ENCODE data around the gene RBMX2. TPM values are rescaled to one million over a fixed set of nuclear protein-coding genes. Genes with fewer than 3 reads are reported as not detected.

RBMX2 gene
- total and polyA plus RNA-seq, 11 donors = 7.4 to 12.6 (median 11.0) TPM

DNA sequence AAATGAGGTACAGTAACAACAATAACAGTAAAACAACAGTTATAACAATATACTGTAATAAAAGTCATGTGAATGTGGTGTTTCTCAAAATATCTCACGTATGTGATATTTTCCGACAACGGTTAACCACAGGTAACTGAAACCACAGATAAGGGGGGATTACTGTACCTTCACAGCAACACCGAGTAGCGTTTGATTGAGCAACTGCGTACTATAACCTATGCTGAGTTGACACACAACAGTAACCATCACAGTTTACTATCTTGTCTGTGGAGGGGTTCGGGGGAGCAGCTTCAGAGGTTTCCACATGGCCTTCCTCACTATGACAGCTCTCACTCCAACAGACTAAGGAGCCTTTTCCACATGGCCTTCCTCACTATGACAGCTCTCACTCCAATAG is 13.4 kb downstream of the RBMX2 start:
- ATAC-seq = no peak
- WGBS, 4 donors = 88 to 92% (median 90%) methylated on average over 7 of the region's 7 CpGs
- Histone ChIP-seq H3K36me3 (peaks cover 0 to 34% (median 8%) of the 10 kb centered on the region in 9 donors), H3K4me3 (no peak overlapping the region), H3K27me3 (no peaks in the 10 kb centered on the region), H3K9me3 (no peaks in the 10 kb centered on the region), H3K4me1 (no peaks in the 10 kb centered on the region), H3K27ac (no peak overlapping the region)
- DNase-seq = no peak
- intact Hi-C loops (cut with DNase I) = no loop called here
- TF ChIP-seq POLR2A (IDR thresholded peaks at IDR 0.05) = no peak
- TF ChIP-seq, protein P1, sequence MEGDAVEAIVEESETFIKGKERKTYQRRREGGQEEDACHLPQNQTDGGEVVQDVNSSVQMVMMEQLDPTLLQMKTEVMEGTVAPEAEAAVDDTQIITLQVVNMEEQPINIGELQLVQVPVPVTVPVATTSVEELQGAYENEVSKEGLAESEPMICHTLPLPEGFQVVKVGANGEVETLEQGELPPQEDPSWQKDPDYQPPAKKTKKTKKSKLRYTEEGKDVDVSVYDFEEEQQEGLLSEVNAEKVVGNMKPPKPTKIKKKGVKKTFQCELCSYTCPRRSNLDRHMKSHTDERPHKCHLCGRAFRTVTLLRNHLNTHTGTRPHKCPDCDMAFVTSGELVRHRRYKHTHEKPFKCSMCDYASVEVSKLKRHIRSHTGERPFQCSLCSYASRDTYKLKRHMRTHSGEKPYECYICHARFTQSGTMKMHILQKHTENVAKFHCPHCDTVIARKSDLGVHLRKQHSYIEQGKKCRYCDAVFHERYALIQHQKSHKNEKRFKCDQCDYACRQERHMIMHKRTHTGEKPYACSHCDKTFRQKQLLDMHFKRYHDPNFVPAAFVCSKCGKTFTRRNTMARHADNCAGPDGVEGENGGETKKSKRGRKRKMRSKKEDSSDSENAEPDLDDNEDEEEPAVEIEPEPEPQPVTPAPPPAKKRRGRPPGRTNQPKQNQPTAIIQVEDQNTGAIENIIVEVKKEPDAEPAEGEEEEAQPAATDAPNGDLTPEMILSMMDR (IDR thresholded peaks at IDR 0.05) = no peak

DNA sequence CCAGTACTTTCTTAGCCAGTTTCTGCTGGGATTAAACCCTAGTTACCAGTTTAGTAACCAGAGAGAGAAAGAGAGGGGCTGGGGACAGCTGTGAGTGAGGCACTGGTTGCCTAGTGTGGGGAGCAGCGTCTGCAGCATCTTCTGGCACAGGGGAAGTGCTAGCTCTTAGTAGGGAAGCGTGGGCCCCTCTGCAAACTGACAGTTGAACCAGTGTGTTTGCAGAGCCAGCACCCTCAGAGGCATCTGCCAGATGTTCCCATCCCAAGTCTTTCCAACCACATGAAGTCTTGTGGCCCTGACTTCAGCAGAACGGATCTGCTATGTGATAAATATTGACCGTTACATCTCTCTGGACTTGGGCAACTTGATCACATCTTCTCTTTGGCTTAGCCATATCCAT is 15.0 kb downstream of the RBMX2 start:
- 73 to 93% (median 83%) methylated on average over 3 to 4 of the region's 4 CpGs for WGBS, 4 donors

DNA sequence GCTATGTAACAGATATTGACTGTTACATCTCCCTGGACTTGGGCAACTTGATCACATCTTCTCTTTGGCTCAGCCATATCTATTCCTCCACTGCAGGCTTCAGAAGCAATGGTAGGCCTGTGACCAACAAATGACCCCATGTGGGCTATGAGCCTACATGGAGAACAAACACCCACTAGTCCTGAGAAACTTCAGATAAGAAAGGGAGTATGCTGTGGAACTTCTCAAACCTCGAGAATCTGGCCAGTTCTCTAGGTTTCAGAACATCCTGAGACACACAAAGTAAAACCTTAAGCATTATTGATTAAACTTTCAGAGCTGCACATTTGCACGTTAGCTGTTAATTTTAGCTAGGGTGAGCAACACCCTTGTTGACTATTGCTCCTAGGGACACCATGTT is 16.3 kb downstream of the RBMX2 start:
- DNase-seq (no peak), ATAC-seq (no peak)
- no peaks in the 10 kb centered on the region for H3K4me1 ChIP-seq
- intact Hi-C loops (cut with DNase I) = no loop called here
- TF ChIP-seq, protein P1 (IDR thresholded peaks at IDR 0.05) = no peak
- TF ChIP-seq POLR2A (IDR thresholded peaks at IDR 0.05) = no peak
- no peak overlapping the region for H3K27ac ChIP-seq
- peaks cover 0 to 11% (median 0%) of the 10 kb centered on the region in 9 donors for H3K36me3 ChIP-seq
- H3K4me3 ChIP-seq = no peak overlapping the region
- no peaks in the 10 kb centered on the region for H3K27me3 ChIP-seq
- no peaks in the 10 kb centered on the region for H3K9me3 ChIP-seq
- WGBS, 4 donors = 59 to 80% (median 67%) methylated on average over 2 of the region's 2 CpGs

More for the DNA sequence above, 15.0 kb downstream of the RBMX2 start:
- intact Hi-C loops (cut with DNase I) = no loop called here
- Histone ChIP-seq H3K9me3 (no peaks in the 10 kb centered on the region), H3K27me3 (no peaks in the 10 kb centered on the region), H3K4me1 (no peaks in the 10 kb centered on the region), H3K4me3 (no peak overlapping the region), H3K36me3 (peaks cover 0 to 18% (median 4%) of the 10 kb centered on the region in 9 donors), H3K27ac (no peak overlapping the region)
- DNase-seq (no peak), ATAC-seq (no peak)
- TF ChIP-seq, protein P1 (IDR thresholded peaks at IDR 0.05) = no peak
- TF ChIP-seq POLR2A (IDR thresholded peaks at IDR 0.05) = no peak

DNA sequence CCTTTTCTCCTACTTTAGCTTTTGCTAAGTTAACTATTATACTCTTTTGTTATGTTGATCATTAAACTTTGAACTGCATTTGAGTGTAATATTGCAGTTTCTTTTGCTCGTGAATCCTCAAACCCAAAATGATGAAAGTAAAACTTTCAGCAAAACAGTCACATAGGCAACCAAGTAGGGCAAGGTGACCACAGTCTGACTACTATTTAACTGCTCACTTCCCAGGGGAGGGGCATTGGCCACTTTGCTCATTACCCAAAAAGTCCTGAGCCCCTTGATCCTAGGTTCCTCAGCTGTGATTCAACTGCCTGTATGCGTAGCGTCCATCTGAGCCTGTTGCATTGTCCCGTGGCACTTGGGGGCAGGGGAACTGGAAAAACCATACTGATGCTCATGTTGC is 17.0 kb downstream of the RBMX2 start:
- no peak for DNase-seq
- Histone ChIP-seq H3K4me1 (no peaks in the 10 kb centered on the region), H3K36me3 (peaks cover 0 to 11% (median 0%) of the 10 kb centered on the region in 9 donors), H3K27ac (no peak overlapping the region), H3K9me3 (no peaks in the 10 kb centered on the region), H3K4me3 (no peak overlapping the region), H3K27me3 (no peaks in the 10 kb centered on the region)
- TF ChIP-seq, protein P1 (IDR thresholded peaks at IDR 0.05) = no peak
- no peak for TF ChIP-seq POLR2A (IDR thresholded peaks at IDR 0.05)
- 83 to 93% (median 87%) methylated on average over 4 of the region's 4 CpGs for WGBS, 4 donors
- no peak for ATAC-seq
- intact Hi-C loops (cut with DNase I) = no loop called here

Measured in heart left ventricle (tissue), 16 donors.